ENCODE data around the gene HDAC4. TPM values are rescaled to one million over a fixed set of nuclear protein-coding genes. Genes with fewer than 3 reads are reported as not detected.

Gene HDAC4
- total and polyA plus RNA-seq, 9 of the 15 experiments (the other 6 are each of a cell fraction or from before 2014, with no cell fraction given), result 0.11 to 20.2 (median 4.0) TPM

- 89% methylated on average over 4 of the region's 13 CpGs for WGBS (ENCODE audit: insufficient coverage, low coverage, missing lambda C conversion rate)
- no peaks in the 10 kb centered on the region for H3K9me3 ChIP-seq (replicated peaks; ENCODE audit: control insufficient read depth, insufficient read depth, low read depth, low read length)
- no peaks in the 10 kb centered on the region for H3K27me3 ChIP-seq (ENCODE audit: control insufficient read depth in 2 of 2, insufficient read depth in 2 of 2, low read length in 2 of 2)
- no peak overlapping the region for H3K9ac ChIP-seq (ENCODE audit: insufficient read depth in 1 of 2, low read depth in 2 of 2, low read length in 2 of 2)
- DNase-seq (ENCODE audit: extremely low read depth in 1 of 4, low spot score in 3 of 4), result no peak
- no peaks in the 10 kb centered on the region for H3K9me1 ChIP-seq (ENCODE audit: control insufficient read depth, insufficient read depth, low read length)
- H3K4me3 ChIP-seq, result no peak overlapping the region
- FAIRE-seq, result no peak
- no peak overlapping the region for H3K27ac ChIP-seq (ENCODE audit: extremely low read depth, low read depth, low read length)
- in situ Hi-C loops (cut with MboI), result no loop called here
- ATAC-seq, result no peak
- POLR2A ChIA-PET, result no interaction called here
- TF ChIP-seq CEBPG (CRISPR knock-in tag; IDR thresholded peaks at IDR 0.05) (no peak), CEBPG (tag; conservative IDR thresholded peaks at IDR 0.05 in 1 of 2, IDR thresholded peaks at IDR 0.05 in 1 of 2) (no peak), POLR3A (IDR thresholded peaks at IDR 0.05; ENCODE audit: borderline replicate concordance, extremely low read depth, insufficient read depth, insufficient read length) (no peak), ZSCAN32 (CRISPR knock-in tag; IDR thresholded peaks at IDR 0.05) (no peak), RBM15 (IDR thresholded peaks at IDR 0.05; ENCODE audit: insufficient read depth, low read length) (no peak), CBX1 (IDR thresholded peaks at IDR 0.05; ENCODE audit: low read depth) (no peak), NEUROD1 (IDR thresholded peaks at IDR 0.05; ENCODE audit: borderline replicate concordance, low read depth, low read length, partially characterized antibody) (no peak), ATF4 (CRISPR knock-in tag; IDR thresholded peaks at IDR 0.05) (no peak), ZNF717 (CRISPR knock-in tag; IDR thresholded peaks at IDR 0.05) (no peak), ZNF699 (CRISPR knock-in tag; IDR thresholded peaks at IDR 0.05; ENCODE audit: insufficient replicate concordance) (no peak), MIER1 (IDR thresholded peaks at IDR 0.05; ENCODE audit: low read depth) (no peak), TEAD1 (CRISPR knock-in tag; IDR thresholded peaks at IDR 0.05) (no peak), PTBP1 (IDR thresholded peaks at IDR 0.05; ENCODE audit: low read depth, low read length) (no peak), MITF (IDR thresholded peaks at IDR 0.05) (no peak), CREB1 (IDR thresholded peaks at IDR 0.05) (no peak), CREB1 (CRISPR knock-in tag; IDR thresholded peaks at IDR 0.05) (no peak), ZNF124 (CRISPR knock-in tag; IDR thresholded peaks at IDR 0.05) (no peak), MAFK (IDR thresholded peaks at IDR 0.05; ENCODE audit: low read length) (no peak)
- TF ChIP-seq, protein P1, sequence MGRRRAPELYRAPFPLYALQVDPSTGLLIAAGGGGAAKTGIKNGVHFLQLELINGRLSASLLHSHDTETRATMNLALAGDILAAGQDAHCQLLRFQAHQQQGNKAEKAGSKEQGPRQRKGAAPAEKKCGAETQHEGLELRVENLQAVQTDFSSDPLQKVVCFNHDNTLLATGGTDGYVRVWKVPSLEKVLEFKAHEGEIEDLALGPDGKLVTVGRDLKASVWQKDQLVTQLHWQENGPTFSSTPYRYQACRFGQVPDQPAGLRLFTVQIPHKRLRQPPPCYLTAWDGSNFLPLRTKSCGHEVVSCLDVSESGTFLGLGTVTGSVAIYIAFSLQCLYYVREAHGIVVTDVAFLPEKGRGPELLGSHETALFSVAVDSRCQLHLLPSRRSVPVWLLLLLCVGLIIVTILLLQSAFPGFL (CRISPR knock-in tag; IDR thresholded peaks at IDR 0.05), result no peak
- TF ChIP-seq, protein P2, sequence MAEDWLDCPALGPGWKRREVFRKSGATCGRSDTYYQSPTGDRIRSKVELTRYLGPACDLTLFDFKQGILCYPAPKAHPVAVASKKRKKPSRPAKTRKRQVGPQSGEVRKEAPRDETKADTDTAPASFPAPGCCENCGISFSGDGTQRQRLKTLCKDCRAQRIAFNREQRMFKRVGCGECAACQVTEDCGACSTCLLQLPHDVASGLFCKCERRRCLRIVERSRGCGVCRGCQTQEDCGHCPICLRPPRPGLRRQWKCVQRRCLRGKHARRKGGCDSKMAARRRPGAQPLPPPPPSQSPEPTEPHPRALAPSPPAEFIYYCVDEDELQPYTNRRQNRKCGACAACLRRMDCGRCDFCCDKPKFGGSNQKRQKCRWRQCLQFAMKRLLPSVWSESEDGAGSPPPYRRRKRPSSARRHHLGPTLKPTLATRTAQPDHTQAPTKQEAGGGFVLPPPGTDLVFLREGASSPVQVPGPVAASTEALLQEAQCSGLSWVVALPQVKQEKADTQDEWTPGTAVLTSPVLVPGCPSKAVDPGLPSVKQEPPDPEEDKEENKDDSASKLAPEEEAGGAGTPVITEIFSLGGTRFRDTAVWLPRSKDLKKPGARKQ (CRISPR knock-in tag; IDR thresholded peaks at IDR 0.05), result no peak
- no peak overlapping the region for H2AFZ ChIP-seq (ENCODE audit: low read depth, low read length)
- H3K36me3 ChIP-seq (ENCODE audit: control insufficient read depth, insufficient read depth, low read length), result no peaks in the 10 kb centered on the region
- no TSS peak for BruUV-seq (replicated peaks)
- 0 out of 2 replicates have a peak, but pooled peaks cover 2% of the 10 kb centered on the region for H4K20me1 ChIP-seq (replicated peaks; ENCODE audit: control insufficient read depth, insufficient read depth, low read length)
- intact Hi-C loops (cut with micrococcal nuclease), result no loop called here
- no peaks in the 10 kb centered on the region; the same call in 2 of the 3 replicates for H3K79me2 ChIP-seq (ENCODE audit: control insufficient read depth, insufficient read depth, low read length)
- H3K4me2 ChIP-seq (ENCODE audit: insufficient read depth, low read length), result no peak overlapping the region
- CTCF ChIA-PET (ENCODE audit: low intra/inter-chr PET ratio), result no interaction called here
- H3K4me1 ChIP-seq (replicated peaks in 1 of 2; ENCODE audit: control insufficient read depth in 2 of 2, insufficient read depth in 2 of 2, low read length in 2 of 2), result peaks cover 0 to 13% of the 10 kb centered on the region in 2 experiments; a peak in 1 of 5 replicates
Observed at GRCh38 chr2:239374896-239375277, 25.9 kb downstream of the HDAC4 start.
